GM12891 (cell line): ENCODE measurements around the gene PKHD1.

Experiments used
- POLR2A ChIP-seq: IDR thresholded peaks from 2 replicates; pipeline ENCODE4 v1.6.1; 2011; ENCODE audit warnings: low read depth, low read length, control low read depth
- POLR2AphosphoS5 ChIP-seq: IDR thresholded peaks from 2 replicates; pipeline ENCODE4 v1.6.1; 2011; ENCODE audit warnings: low read depth, low read length, control low read depth
- POU2F2 ChIP-seq: IDR thresholded peaks from 2 replicates; pipeline ENCODE4 v1.6.1; 2011; ENCODE audit warnings: low read depth, mild to moderate bottlenecking, control low read depth, low read length, moderate library complexity
- TAF1 ChIP-seq: IDR thresholded peaks from 2 replicates; pipeline ENCODE4 v1.6.1; 2011; ENCODE audit warnings: low read depth, low read length, control low read depth

GRCh38 chr6:51608383-51608782 lies 479.0 kb downstream of the PKHD1 start:
- TF ChIP-seq POLR2A, result no peak
- TF ChIP-seq POLR2AphosphoS5, result no peak
- no peak for TF ChIP-seq TAF1
- TF ChIP-seq POU2F2, result no peak
